ENCODE results near the gene IDH3G.

The IDH3G gene

GRCh38 chrX:153783378-153784013 is 10.7 kb downstream of the IDH3G start:
- TF ChIP-seq USF1 (IDR thresholded peaks at IDR 0.05), result no peak
- no peak for TF ChIP-seq EP300 (IDR thresholded peaks at IDR 0.05; ENCODE audit: borderline replicate concordance)
- no peak for TF ChIP-seq FOXM1 (IDR thresholded peaks at IDR 0.05; ENCODE audit: borderline replicate concordance, low read depth)
- no peak for TF ChIP-seq REST (IDR thresholded peaks at IDR 0.05; ENCODE audit: low read depth)
- TF ChIP-seq RAD21 (IDR thresholded peaks at IDR 0.05; ENCODE audit: low read depth), result no peak
- TF ChIP-seq CEBPB (IDR thresholded peaks at IDR 0.05), result no peak
- no peak for TF ChIP-seq TEAD4 (IDR thresholded peaks at IDR 0.05)
- no peak for TF ChIP-seq CREB1 (IDR thresholded peaks at IDR 0.05; ENCODE audit: low read depth)
- TF ChIP-seq ZBTB7A (IDR thresholded peaks at IDR 0.05; ENCODE audit: low read depth), result no peak
- TF ChIP-seq TAF1 (IDR thresholded peaks at IDR 0.05; ENCODE audit: low read depth), result no peak
- no peak for TF ChIP-seq YY1 (IDR thresholded peaks at IDR 0.05; ENCODE audit: low read depth)
- no peak for TF ChIP-seq TCF12 (IDR thresholded peaks at IDR 0.05; ENCODE audit: low read depth)
- no peak for TF ChIP-seq EGR1 (IDR thresholded peaks at IDR 0.05)
- no peak for TF ChIP-seq NFIC (IDR thresholded peaks at IDR 0.05)
- TF ChIP-seq, protein P1, sequence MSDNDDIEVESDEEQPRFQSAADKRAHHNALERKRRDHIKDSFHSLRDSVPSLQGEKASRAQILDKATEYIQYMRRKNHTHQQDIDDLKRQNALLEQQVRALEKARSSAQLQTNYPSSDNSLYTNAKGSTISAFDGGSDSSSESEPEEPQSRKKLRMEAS (IDR thresholded peaks at IDR 0.05), result no peak

DNA sequence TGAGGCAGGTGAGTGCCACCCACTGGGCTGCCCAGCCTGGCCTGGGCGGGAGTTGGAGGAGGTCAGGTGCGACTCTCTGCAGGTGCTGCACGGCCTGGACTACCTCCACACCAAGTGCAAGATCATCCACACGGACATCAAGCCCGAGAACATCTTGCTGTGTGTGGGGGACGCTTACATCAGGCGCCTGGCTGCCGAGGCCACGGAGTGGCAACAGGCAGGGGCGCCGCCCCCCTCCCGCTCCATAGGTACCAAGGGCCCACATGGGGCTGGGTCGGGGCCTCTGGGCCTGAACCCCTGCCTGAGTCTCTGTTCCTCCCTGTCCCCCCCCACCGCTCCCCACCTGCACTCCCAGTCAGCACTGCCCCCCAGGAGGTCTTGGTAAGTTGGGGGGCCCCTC is 11.3 kb downstream of the IDH3G start:
- no peak for TF ChIP-seq EP300 (IDR thresholded peaks at IDR 0.05; ENCODE audit: borderline replicate concordance)
- TF ChIP-seq EGR1 (IDR thresholded peaks at IDR 0.05), result no peak
- no peak for TF ChIP-seq TEAD4 (IDR thresholded peaks at IDR 0.05)
- TF ChIP-seq ZBTB7A (IDR thresholded peaks at IDR 0.05; ENCODE audit: low read depth), result no peak
- TF ChIP-seq USF1 (IDR thresholded peaks at IDR 0.05), result no peak
- no peak for TF ChIP-seq TAF1 (IDR thresholded peaks at IDR 0.05; ENCODE audit: low read depth)
- TF ChIP-seq RAD21 (IDR thresholded peaks at IDR 0.05; ENCODE audit: low read depth), result no peak
- no peak for TF ChIP-seq FOXM1 (IDR thresholded peaks at IDR 0.05; ENCODE audit: borderline replicate concordance, low read depth)
- TF ChIP-seq CEBPB (IDR thresholded peaks at IDR 0.05), result no peak
- TF ChIP-seq REST (IDR thresholded peaks at IDR 0.05; ENCODE audit: low read depth), result no peak
- no peak for TF ChIP-seq TCF12 (IDR thresholded peaks at IDR 0.05; ENCODE audit: low read depth)
- no peak for TF ChIP-seq CREB1 (IDR thresholded peaks at IDR 0.05; ENCODE audit: low read depth)
- TF ChIP-seq YY1 (IDR thresholded peaks at IDR 0.05; ENCODE audit: low read depth), result no peak
- TF ChIP-seq, protein P1 (IDR thresholded peaks at IDR 0.05), result no peak
- TF ChIP-seq NFIC (IDR thresholded peaks at IDR 0.05), result no peak

- TF ChIP-seq CREB1 (IDR thresholded peaks at IDR 0.05; ENCODE audit: low read depth) (no peak), YY1 (IDR thresholded peaks at IDR 0.05; ENCODE audit: low read depth) (no peak), USF1 (IDR thresholded peaks at IDR 0.05) (no peak), EGR1 (IDR thresholded peaks at IDR 0.05) (no peak), CEBPB (IDR thresholded peaks at IDR 0.05) (no peak), ZBTB7A (IDR thresholded peaks at IDR 0.05; ENCODE audit: low read depth) (no peak), EP300 (IDR thresholded peaks at IDR 0.05; ENCODE audit: borderline replicate concordance) (no peak), REST (IDR thresholded peaks at IDR 0.05; ENCODE audit: low read depth) (no peak), RAD21 (IDR thresholded peaks at IDR 0.05; ENCODE audit: low read depth) (no peak), TEAD4 (IDR thresholded peaks at IDR 0.05) (no peak), TCF12 (IDR thresholded peaks at IDR 0.05; ENCODE audit: low read depth) (no peak)
- TF ChIP-seq, protein P1 (IDR thresholded peaks at IDR 0.05), result no peak
Observed at GRCh38 chrX:153782313-153782712, 11.9 kb downstream of the IDH3G start.

Data from Ishikawa (cell line).